ENCODE measurements around the gene LENEP.

LENEP gene

DNA sequence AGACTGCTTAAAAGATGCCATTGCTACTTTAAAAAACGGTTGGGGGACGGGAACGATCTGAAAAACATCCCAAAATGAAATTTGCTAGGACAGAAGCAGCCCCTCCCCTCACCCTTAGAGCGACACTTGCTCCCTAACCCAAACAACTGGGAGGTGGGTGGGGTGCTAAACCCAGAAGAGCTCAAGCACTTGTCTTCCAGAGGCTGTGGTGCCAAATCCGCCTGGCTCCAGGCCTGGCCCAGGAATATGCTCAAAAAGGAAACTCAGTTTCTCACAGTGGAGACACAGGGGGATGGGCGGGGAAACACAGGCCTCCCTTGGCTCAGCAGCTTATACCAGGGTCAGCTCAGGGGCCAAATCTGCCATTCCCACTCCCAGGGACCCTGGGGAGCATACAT is 36.8 kb upstream of the LENEP start:
- Histone ChIP-seq H3K27ac (ENCODE audit: low read length) (peak overlapping the region; percentile 88), H3K27me3 (ENCODE audit: insufficient read depth, low read length, poor library complexity) (no peaks in the 10 kb centered on the region), H3K79me2 (ENCODE audit: insufficient read depth, low read length) (peaks cover 46% of the 10 kb centered on the region), H3K36me3 (ENCODE audit: insufficient read depth, low read length) (peaks cover 15% of the 10 kb centered on the region), H3K9me3 (ENCODE audit: insufficient read depth, low read length, severe bottlenecking) (no peaks in the 10 kb centered on the region), H3K4me1 (ENCODE audit: insufficient read depth, low read length) (peaks cover 70% of the 10 kb centered on the region), H3K9ac (ENCODE audit: low read depth, low read length) (peak overlapping the region; percentile 64), H2AFZ (ENCODE audit: low read depth, low read length) (peak overlapping the region; percentile 82), H4K20me1 (ENCODE audit: insufficient read depth, low read length) (peaks cover 25% of the 10 kb centered on the region), H3K4me2 (ENCODE audit: insufficient read depth, low read length) (peak overlapping the region; percentile 88), H3K4me3 (ENCODE audit: low read depth in 1 of 2, low read length in 2 of 2) (peak overlapping the region; percentile 52 to 82; a peak in 3 of 4 replicates)
- DNase-seq (no peak), ATAC-seq (ENCODE audit: insufficient read depth, low read depth) (no peak)
- TF ChIP-seq EZH2 (IDR thresholded peaks at IDR 0.05; ENCODE audit: borderline replicate concordance, low read depth, low read length, severe bottlenecking), result no peak
- TF ChIP-seq, protein P1, sequence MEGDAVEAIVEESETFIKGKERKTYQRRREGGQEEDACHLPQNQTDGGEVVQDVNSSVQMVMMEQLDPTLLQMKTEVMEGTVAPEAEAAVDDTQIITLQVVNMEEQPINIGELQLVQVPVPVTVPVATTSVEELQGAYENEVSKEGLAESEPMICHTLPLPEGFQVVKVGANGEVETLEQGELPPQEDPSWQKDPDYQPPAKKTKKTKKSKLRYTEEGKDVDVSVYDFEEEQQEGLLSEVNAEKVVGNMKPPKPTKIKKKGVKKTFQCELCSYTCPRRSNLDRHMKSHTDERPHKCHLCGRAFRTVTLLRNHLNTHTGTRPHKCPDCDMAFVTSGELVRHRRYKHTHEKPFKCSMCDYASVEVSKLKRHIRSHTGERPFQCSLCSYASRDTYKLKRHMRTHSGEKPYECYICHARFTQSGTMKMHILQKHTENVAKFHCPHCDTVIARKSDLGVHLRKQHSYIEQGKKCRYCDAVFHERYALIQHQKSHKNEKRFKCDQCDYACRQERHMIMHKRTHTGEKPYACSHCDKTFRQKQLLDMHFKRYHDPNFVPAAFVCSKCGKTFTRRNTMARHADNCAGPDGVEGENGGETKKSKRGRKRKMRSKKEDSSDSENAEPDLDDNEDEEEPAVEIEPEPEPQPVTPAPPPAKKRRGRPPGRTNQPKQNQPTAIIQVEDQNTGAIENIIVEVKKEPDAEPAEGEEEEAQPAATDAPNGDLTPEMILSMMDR (IDR thresholded peaks at IDR 0.05; ENCODE audit: borderline replicate concordance, extremely low read depth, low read length, poor library complexity, severe bottlenecking), result no peak

DNA sequence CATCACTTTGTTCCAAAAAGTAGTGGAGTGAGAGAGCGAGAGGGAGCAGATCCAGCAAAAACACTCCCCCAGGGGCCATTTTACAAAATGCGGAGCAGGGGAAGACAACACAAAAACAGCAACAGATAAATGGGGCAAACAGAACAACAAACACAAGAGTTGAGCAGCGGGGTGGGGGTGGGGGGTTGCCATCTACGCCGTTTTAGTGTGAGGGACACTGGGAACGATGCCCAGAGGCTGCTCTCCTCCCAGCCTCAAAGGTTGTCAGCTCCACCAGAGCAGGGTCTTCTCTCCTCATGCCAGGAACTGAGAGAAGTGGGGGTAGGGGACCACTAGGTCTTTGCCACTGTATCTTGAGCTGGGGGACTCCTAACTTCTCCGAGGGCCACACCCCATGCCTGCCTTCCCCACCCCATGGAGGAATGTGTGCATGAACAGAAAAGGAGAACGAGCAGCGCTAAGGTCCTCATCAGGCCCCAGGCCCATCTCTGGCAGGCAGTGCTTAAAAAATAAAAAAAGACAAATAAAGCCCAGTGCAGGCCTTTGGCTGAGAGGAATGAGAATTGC is 36.2 kb upstream of the LENEP start:
- Histone ChIP-seq H3K79me2 (ENCODE audit: insufficient read depth, low read length) (peaks cover 50% of the 10 kb centered on the region), H3K27me3 (ENCODE audit: insufficient read depth, low read length, poor library complexity) (no peaks in the 10 kb centered on the region), H3K4me2 (ENCODE audit: insufficient read depth, low read length) (no peak overlapping the region), H3K27ac (ENCODE audit: low read length) (no peak overlapping the region; the same call in 1 of the 2 replicates), H3K9ac (ENCODE audit: low read depth, low read length) (no peak overlapping the region), H2AFZ (ENCODE audit: low read depth, low read length) (no peak overlapping the region), H3K4me1 (ENCODE audit: insufficient read depth, low read length) (peaks cover 71% of the 10 kb centered on the region), H4K20me1 (ENCODE audit: insufficient read depth, low read length) (peaks cover 25% of the 10 kb centered on the region), H3K9me3 (ENCODE audit: insufficient read depth, low read length, severe bottlenecking) (no peaks in the 10 kb centered on the region), H3K4me3 (ENCODE audit: low read depth in 1 of 2, low read length in 2 of 2) (no peak overlapping the region), H3K36me3 (ENCODE audit: insufficient read depth, low read length) (peaks cover 15% of the 10 kb centered on the region)
- DNase-seq, result no peak
- TF ChIP-seq, protein P1 (IDR thresholded peaks at IDR 0.05; ENCODE audit: borderline replicate concordance, extremely low read depth, low read length, poor library complexity, severe bottlenecking), result no peak
- TF ChIP-seq EZH2 (IDR thresholded peaks at IDR 0.05; ENCODE audit: borderline replicate concordance, low read depth, low read length, severe bottlenecking), result no peak
- ATAC-seq (ENCODE audit: insufficient read depth, low read depth), result no peak

DNA sequence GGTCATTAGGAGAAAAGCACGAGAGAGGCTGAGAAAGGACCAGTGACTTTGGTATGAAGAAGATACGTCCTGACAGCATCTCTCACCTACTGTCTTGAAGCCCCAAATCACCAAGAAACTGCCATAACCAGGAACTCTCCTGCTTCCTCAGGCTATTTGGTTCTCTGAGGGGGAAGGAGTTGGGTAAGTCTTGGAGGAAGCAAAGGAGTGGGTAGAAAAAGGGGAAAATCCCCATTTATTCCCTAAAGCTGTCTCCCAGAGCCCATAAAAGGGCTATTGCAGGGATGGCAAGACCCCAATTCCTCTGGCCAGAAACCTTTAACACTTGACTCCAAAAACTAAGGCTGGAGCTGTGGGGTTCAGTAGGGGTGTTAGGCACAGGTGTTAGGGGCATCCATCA is 35.4 kb upstream of the LENEP start:
- no peak overlapping the region for H2AFZ ChIP-seq (ENCODE audit: low read depth, low read length)
- peaks cover 19% of the 10 kb centered on the region for H3K36me3 ChIP-seq (ENCODE audit: insufficient read depth, low read length)
- peaks cover 54% of the 10 kb centered on the region for H3K79me2 ChIP-seq (ENCODE audit: insufficient read depth, low read length)
- no peak overlapping the region for H3K4me3 ChIP-seq (ENCODE audit: low read depth in 1 of 2, low read length in 2 of 2)
- peaks cover 75% of the 10 kb centered on the region for H3K4me1 ChIP-seq (ENCODE audit: insufficient read depth, low read length)
- H3K27me3 ChIP-seq (ENCODE audit: insufficient read depth, low read length, poor library complexity), result no peaks in the 10 kb centered on the region
- H4K20me1 ChIP-seq (ENCODE audit: insufficient read depth, low read length), result peaks cover 25% of the 10 kb centered on the region
- no peak overlapping the region for H3K4me2 ChIP-seq (ENCODE audit: insufficient read depth, low read length)
- no peak overlapping the region for H3K27ac ChIP-seq (ENCODE audit: low read length)
- TF ChIP-seq, protein P1 (IDR thresholded peaks at IDR 0.05; ENCODE audit: borderline replicate concordance, extremely low read depth, low read length, poor library complexity, severe bottlenecking), result no peak
- TF ChIP-seq EZH2 (IDR thresholded peaks at IDR 0.05; ENCODE audit: borderline replicate concordance, low read depth, low read length, severe bottlenecking), result no peak
- no peak for DNase-seq
- ATAC-seq (ENCODE audit: insufficient read depth, low read depth), result no peak
- H3K9me3 ChIP-seq (ENCODE audit: insufficient read depth, low read length, severe bottlenecking), result no peaks in the 10 kb centered on the region
- H3K9ac ChIP-seq (ENCODE audit: low read depth, low read length), result no peak overlapping the region

Measured in DND-41 (cell line).